ENCODE measurements around the gene ASIC1.

The ASIC1 gene

GRCh38 chr12:50066402-50066801 lies 9.0 kb downstream of the ASIC1 start:
- no peak for TF ChIP-seq TAF1 (IDR thresholded peaks at IDR 0.05; ENCODE audit: borderline replicate concordance, low read depth, low read length)
- TF ChIP-seq POLR2A (IDR thresholded peaks at IDR 0.05; ENCODE audit: low read depth, low read length): no peak
- no peak for TF ChIP-seq POLR2AphosphoS5 (IDR thresholded peaks at IDR 0.05; ENCODE audit: low read depth, low read length)
- no peak for FAIRE-seq
- DNase-seq (ENCODE audit: insufficient read length): no peak

- DNase-seq (ENCODE audit: insufficient read length) (no peak), FAIRE-seq (no peak)
- TF ChIP-seq TAF1 (IDR thresholded peaks at IDR 0.05; ENCODE audit: borderline replicate concordance, low read depth, low read length) (no peak), POLR2AphosphoS5 (IDR thresholded peaks at IDR 0.05; ENCODE audit: low read depth, low read length) (no peak), POLR2A (IDR thresholded peaks at IDR 0.05; ENCODE audit: low read depth, low read length) (no peak)
These were observed 11.7 kb downstream of the ASIC1 start for GRCh38 chr12:50069069-50069468.

DNA sequence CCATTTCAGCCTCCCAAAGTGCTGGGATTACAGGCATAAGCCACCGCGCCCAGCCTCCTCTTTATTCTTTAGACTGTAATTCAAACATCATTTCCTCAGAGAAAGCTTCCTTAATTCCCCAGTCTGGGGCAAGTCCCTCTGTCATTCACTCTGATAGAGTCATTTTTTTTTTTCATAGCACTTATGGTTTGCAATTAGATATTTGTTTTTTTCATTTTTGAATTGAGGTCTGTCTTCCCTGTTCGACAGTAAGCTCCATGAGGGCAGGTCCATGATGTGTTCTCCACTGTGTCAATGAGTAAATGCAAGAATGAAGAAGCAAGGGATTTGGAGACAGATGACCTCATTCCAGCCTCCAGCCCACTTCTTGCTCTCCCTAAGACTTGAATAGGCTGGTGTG lies 12.1 kb downstream of the ASIC1 start:
- FAIRE-seq: no peak
- no peak for DNase-seq (ENCODE audit: insufficient read length)
- TF ChIP-seq POLR2A (IDR thresholded peaks at IDR 0.05; ENCODE audit: low read depth, low read length) (no peak), TAF1 (IDR thresholded peaks at IDR 0.05; ENCODE audit: borderline replicate concordance, low read depth, low read length) (no peak), POLR2AphosphoS5 (IDR thresholded peaks at IDR 0.05; ENCODE audit: low read depth, low read length) (no peak)

- FAIRE-seq (peak; percentile 85), DNase-seq (ENCODE audit: insufficient read length) (peak; percentile 47)
- no peak for TF ChIP-seq POLR2AphosphoS5 (IDR thresholded peaks at IDR 0.05; ENCODE audit: low read depth, low read length)
These were observed 13.1 kb downstream of the ASIC1 start for GRCh38 chr12:50070314-50071060.

DNA sequence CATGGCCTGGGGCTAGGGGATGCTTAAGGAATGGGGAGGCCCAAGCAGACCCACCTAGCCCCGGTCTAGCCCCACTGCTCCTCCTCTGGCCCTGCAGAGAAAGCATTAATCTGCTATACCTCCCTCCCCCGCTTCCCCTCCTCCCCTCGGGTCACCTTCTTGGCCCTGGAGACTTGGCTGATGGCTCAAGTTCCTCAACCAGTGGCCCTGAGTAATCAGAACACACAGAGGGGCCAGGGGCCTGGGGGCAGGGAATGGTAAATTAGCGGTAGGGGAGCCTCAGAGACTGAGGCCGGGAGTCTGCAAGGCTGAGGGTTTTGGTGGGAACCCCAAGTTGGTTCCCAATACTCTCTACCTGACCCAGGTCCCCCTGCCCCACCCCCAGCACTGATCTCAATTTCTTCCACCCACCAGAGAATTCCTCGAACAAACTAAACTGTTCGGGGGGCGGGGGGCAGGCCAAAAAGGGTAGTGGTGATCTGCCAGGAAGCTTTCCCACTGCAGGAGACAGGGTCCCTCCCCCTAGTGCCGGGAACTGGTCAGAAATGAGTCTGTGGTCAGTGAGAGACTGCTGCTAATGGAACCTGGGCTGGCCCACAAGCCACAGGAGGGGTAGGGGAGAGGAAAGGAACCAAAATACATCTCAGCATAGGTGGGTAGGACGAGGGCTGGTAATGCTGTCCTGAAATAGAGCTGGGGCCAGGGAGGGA lies 15.0 kb downstream of the ASIC1 start:
- DNase-seq (ENCODE audit: insufficient read length): no peak
- FAIRE-seq: no peak
- TF ChIP-seq POLR2AphosphoS5 (IDR thresholded peaks at IDR 0.05; ENCODE audit: low read depth, low read length) (no peak), POLR2A (IDR thresholded peaks at IDR 0.05; ENCODE audit: low read depth, low read length) (no peak), TAF1 (IDR thresholded peaks at IDR 0.05; ENCODE audit: borderline replicate concordance, low read depth, low read length) (no peak)

DNA sequence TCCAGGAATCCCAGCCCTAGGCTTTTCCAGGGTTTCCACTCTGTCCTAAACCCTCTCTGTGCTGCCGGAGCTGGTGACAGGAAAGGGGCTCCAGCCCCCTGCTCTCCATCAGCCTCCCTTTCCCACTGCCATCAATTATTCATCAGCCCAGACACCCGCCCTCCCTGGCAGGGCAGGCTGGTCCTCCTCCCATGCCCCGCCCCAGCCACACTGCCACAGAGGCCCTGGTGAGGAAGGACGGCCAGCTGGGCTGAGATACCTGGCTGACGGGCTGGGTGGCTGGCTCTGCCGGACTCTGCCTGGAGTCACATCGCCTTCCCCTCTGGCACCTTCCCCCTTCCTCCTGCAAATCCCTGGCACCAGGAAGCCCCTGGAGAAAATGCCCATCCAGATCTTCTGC lies 15.8 kb downstream of the ASIC1 start:
- TF ChIP-seq TAF1 (IDR thresholded peaks at IDR 0.05; ENCODE audit: borderline replicate concordance, low read depth, low read length): no peak
- no peak for TF ChIP-seq POLR2A (IDR thresholded peaks at IDR 0.05; ENCODE audit: low read depth, low read length)
- no peak for TF ChIP-seq POLR2AphosphoS5 (IDR thresholded peaks at IDR 0.05; ENCODE audit: low read depth, low read length)
- no peak for DNase-seq (ENCODE audit: insufficient read length)
- no peak for FAIRE-seq

- no peak for TF ChIP-seq TAF1 (IDR thresholded peaks at IDR 0.05; ENCODE audit: borderline replicate concordance, low read depth, low read length)
- TF ChIP-seq POLR2AphosphoS5 (IDR thresholded peaks at IDR 0.05; ENCODE audit: low read depth, low read length): no peak
- TF ChIP-seq POLR2A (IDR thresholded peaks at IDR 0.05; ENCODE audit: low read depth, low read length): no peak
- FAIRE-seq: no peak
- no peak for DNase-seq (ENCODE audit: insufficient read length)
These were observed 16.3 kb downstream of the ASIC1 start for GRCh38 chr12:50073712-50074111.

GRCh38 chr12:50074936-50075807 lies 17.8 kb downstream of the ASIC1 start:
- FAIRE-seq: peak; percentile 95
- TF ChIP-seq TAF1 (IDR thresholded peaks at IDR 0.05; ENCODE audit: borderline replicate concordance, low read depth, low read length) (no peak), POLR2AphosphoS5 (IDR thresholded peaks at IDR 0.05; ENCODE audit: low read depth, low read length) (no peak), POLR2A (IDR thresholded peaks at IDR 0.05; ENCODE audit: low read depth, low read length) (no peak)
- DNase-seq (ENCODE audit: insufficient read length): peak; percentile 83

DNA sequence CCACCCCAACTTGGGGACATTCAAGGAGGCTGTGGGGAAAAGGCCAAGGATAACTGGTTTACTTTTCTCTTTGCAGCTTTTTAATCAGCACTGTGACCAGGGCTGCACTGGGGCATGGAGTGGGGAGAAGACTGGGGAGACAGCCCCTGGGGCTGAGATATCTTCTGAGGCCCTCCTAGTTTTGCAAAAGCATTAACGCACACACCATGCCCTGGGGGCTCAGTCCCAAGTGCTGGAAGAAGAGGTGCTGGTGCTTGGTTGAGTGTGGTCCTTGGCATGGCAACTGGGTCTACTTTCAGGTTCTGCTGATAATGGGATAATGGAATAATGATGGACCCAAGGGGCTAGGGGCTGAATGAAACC lies 18.4 kb downstream of the ASIC1 start:
- no peak for FAIRE-seq
- TF ChIP-seq POLR2A (IDR thresholded peaks at IDR 0.05; ENCODE audit: low read depth, low read length) (no peak), TAF1 (IDR thresholded peaks at IDR 0.05; ENCODE audit: borderline replicate concordance, low read depth, low read length) (no peak), POLR2AphosphoS5 (IDR thresholded peaks at IDR 0.05; ENCODE audit: low read depth, low read length) (no peak)
- DNase-seq (ENCODE audit: insufficient read length): no peak

DNA sequence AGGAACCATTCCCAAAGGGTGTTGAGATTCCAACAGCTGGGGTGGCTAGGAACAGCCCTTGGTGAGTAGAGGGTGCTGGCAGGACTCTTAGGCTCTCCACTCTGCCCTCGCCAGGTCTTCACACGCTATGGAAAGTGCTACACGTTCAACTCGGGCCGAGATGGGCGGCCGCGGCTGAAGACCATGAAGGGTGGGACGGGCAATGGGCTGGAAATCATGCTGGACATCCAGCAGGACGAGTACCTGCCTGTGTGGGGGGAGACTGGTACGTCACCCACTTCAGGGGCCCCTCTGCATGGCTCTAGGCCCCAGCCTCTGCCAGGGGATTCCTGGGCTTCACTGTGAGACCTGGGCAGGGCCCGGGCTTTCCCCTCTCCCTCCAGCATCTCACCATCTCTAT lies 19.7 kb downstream of the ASIC1 start:
- FAIRE-seq: no peak
- TF ChIP-seq POLR2A (IDR thresholded peaks at IDR 0.05; ENCODE audit: low read depth, low read length) (no peak), TAF1 (IDR thresholded peaks at IDR 0.05; ENCODE audit: borderline replicate concordance, low read depth, low read length) (no peak)
- no peak for DNase-seq (ENCODE audit: insufficient read length)

DNA sequence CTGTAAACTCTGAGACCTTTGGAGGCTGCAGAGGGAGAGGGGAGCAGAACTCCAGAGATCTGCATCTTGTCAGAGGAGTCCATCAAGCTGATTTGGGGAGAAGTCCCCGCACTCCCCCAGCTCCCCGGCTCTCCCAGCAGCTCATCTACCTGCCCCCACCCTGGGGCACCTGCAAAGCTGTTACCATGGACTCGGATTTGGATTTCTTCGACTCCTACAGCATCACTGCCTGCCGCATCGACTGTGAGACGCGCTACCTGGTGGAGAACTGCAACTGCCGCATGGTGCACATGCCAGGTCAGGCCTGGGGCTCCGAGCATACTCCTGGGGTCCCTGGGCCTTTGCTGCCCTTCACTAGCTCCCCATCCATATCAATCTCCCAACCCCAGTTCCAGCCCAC lies 20.9 kb downstream of the ASIC1 start:
- TF ChIP-seq POLR2A (IDR thresholded peaks at IDR 0.05; ENCODE audit: low read depth, low read length) (no peak), TAF1 (IDR thresholded peaks at IDR 0.05; ENCODE audit: borderline replicate concordance, low read depth, low read length) (no peak), POLR2AphosphoS5 (IDR thresholded peaks at IDR 0.05; ENCODE audit: low read depth, low read length) (no peak)
- DNase-seq (ENCODE audit: insufficient read length) (no peak), FAIRE-seq (no peak)

Data from GM12892 (cell line).